Stimulated activated CD8-positive, alpha-beta memory T cell treated with anti-CD3 and anti-CD28 coated beads, Interleukin-12 subunit alpha, Interleukin-12 subunit beta, amount 100 ng/mL, for 4 hours (primary cell): ENCODE results near the gene FLCN.
A peak's percentile ranks its signal among the peaks of the same experiment; 100 is the strongest.
"Not testable (repeated sequence)": the region's sequence is repeated elsewhere in the genome, so short reads cannot be mapped to it uniquely, and the experiment has no call there.

Experiments used
- DNase-seq: peaks from one replicate; pipeline ENCODE4 v3.0.0-alpha.2; 2020; ENCODE audit warnings: low read depth

FLCN gene

DNA sequence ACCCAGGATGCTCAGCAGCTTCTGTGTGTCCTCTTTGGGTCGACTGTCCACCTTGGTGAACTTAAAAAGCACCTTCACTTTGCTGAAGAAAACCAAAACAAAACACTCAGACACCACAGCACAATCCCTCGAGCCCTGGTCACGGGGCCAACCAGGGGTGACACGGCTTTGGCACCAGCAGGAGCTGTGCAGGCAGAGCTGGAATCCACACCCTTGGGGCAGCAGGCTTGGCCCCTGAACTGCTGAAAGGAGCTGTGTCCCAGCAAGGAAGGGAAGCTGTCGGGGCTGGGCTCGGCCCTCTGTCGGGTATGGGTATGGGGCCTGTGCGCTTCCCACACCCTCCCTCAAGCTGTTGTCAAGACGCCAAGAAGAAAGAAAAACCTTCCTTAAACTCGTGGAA lies 23.2 kb downstream of the FLCN start:
- no peak for DNase-seq

DNA sequence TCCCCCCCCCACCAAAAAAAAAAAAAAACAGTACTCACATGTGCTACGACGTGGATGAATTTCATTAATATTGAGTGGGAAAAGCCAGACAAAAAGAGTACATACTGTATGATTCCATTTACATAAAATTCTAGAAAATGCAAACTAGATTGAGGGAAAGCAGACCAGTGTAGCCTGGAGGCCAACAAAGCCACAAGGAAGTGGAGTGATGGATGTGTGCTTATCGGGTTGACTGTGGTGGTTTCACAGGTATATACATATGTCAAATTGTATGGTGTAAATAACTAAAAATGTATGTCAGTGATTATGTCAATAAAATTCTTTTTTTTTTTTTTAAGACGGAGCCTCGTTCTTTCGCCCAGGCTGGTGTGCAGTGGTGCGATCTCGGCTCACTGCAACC lies 29.0 kb downstream of the FLCN start:
- DNase-seq: no peak

DNA sequence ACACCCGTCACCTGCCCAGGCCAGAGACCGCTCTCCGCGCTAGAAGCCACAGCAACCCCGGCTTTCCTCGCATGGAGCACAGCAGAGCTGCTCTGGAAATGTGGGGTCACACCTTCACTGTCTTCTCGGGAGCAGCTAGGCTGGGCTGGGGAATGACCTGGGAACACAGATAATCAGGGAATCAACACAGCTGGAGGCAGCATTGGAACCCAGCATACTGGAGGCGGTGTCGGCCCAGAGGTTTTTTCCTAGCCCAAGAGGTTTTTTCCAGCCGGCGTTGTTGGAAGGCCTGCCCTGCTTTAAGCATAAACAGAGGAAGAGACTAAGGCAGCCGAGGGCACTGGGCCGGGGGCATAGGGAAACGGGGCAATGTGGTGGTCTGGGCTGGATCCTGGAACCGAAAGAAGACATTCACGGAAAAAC lies 30.0 kb downstream of the FLCN start:
- DNase-seq: no peak

DNA sequence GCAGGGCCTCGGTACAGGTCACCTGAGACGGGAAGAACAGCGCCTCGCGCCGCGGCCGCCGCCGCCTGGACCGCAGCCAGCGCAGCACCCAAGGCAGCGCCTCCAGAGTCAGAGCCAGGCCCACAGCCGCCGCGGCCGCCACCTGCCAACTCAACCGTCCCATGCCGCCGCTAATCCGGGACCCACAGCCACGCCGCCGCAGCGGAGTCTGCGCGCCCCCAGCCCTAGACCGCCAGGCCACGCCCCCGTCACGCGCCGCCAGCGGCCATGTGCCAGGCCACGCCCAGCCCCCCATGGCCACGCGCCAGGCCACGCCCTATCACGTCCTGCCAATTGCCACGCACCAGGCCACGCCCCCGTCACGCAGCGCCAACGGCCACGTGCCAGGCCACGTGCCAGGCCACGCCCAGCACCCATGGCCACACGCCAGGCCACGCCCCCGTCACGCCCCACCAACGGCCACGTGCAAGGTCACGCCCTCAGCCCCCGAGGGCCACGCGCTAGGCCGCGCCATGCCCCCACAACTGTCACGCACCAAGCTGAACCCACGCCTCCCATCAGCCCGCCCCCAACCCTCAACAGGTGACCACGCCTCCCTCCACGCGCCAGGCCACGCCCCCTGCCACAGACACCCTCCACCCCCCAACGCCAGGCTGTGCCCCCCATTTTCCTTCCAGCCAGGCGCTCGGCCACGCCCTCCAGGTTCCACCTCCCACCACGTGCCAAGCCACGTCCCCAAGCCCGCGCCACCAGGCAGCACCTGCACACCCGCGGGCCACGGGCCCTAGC lies 30.6 kb downstream of the FLCN start, which contains the start of gene PLD6:
PLD6 (minus strand) TSS at position 210 of the 789 bp plus-strand sequence; CDS start at position 163, 47 bp downstream.
- peak; percentile 87 for DNase-seq

DNA sequence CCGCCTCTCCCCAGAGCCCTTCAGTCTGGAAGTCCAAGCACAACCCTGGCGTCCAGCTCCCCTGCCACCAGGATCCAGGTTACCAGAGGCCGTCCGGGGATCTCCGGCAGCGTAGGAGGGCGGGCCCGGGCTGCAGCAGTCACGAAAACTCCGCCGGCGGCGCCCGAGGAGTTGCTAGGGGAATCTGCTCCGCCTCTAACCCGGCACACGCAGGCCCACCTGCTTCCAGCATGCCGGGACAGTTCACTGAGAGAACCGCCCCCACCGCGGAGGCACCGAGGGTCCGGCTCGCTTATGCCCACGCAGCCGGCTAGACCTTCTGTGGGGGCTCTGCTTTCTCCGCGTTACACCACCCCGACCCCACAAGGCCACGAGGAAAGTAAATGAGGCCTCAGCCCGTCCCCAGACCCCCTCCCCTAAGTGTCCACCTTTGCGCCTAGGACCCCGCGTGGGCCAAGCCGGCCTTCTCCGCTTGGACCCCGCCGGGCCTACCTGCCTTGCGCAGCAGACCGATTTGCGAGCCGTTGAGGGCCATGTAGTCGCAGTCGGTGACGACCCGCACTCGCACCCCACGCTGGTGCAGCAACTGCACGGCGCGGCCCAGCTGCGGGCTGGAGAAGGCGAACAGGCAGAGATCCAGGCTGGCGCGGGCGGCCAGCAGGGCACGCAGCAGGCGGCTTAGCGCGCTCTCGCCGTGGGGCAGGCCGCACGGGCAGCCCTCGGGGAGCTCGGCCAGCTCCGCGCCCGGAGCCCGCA lies 31.4 kb downstream of the FLCN start:
- peak; percentile 44 for DNase-seq

DNA sequence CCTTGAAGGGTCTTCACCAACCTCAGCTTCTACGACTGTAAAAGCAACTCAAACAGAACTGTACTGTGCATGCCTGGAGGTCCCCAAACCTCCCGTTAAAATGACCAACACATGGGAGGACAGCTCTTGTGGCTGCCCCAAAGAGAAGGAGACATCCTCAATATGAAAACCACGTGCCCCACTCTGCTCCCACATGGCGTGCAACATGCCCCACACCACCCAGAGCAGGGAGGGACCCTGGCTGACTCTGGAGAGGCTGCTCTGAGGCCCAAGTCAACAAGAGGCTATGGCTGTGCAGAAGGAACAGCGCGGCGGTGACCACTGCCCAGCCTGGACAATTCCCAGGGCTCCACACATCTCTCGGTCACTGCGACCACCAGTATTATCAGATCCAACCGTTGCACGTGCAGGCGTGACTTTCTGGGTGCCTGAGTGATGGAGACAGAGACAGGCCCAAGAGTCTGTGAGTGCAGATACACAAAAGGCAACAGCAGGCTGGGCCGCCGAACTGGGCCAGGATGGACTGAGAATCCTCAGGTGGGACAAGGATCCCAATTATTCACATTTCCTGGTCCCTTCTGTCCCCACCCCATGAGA lies 32.2 kb downstream of the FLCN start:
- DNase-seq: no peak

DNA sequence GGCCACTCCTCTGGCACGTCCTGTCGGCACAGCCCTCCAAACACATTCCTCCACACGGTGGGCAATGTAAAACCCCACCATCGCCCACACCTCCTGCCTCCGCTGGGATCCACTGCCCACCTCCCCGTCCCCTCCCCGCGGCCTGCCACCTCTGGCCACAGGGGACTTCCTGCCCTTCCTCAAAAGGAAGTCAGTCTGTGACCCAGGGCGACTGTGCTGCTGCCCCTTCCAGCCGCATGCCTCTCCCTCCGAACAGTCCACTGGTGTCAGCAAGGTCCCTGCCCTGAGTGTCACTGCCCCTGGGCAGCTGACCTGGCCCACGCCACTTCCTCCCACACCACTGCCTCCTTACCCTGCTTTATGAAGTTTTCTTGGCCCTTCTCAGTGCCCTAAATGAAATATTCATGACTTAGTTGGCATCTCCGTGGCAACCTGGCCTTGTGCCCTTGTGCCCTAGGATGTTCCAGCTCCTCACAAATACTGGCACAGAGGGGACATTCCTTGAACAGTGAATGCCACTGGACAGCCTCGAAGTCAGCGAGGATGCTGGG lies 32.9 kb downstream of the FLCN start:
- no peak for DNase-seq

DNA sequence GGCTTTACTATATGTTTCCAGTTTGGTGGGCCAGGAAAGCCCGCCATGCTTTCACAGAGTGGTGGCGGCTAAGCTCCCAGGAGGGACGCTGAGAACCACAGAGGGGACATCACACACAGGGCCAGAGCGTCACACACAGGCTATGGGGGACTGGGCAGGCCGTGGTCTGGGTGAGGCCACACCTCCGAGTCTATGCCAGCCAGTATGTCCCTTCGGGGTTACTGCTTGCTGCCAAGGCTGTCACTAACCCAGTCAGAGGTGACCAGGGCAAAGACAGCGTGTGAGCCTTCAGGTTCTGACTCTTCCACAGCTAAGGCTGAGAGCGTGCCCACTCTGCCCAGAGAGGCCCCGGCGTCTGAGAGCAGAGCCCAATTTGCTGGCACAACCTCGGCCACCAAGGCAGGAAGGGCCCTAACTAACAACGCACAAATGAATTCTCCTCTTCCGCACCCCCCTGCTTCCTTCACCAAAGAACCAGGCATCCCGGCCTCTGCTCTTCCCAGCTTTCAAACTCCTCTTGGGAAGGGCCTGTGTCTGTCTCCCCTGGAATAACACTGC lies 33.7 kb downstream of the FLCN start:
- DNase-seq: no peak

DNA sequence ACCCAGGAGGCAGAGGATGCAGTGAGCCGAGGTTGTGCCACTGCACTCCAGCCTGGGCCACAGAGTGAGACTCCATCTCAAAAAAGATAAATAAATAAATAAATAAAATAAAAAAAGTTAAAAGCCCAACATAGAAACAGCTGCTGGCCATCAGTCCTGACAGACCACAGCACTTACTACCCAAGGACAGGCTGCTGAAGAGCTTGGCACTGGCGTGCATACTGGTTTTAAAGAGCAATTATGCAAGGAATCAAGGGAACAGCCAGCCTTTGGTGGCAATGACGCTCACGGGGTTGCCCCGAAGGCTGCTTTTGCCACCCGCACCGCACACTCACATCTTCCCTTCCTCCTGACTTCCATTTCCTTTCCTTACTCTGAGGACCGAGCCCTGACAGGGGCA lies 35.1 kb downstream of the FLCN start:
- DNase-seq: no peak

DNA sequence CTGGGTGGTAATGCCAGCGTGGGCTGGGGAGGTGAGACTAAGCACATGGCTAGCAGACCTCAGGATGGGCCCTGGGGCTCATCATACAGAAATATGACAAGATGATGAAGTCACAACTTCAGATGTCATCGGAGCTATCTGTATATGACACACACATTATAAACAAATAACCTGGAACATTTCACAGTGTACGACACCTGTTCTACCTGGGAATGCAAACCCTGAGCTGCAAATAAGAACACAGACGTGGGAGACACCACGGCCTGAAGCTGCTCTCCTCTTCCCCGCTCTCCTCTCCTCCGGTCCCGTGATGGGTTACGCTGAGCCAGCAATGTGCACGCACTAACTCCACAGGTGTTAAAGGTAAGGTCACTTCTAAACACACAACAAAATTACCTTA lies 35.7 kb downstream of the FLCN start:
- DNase-seq: no peak

DNA sequence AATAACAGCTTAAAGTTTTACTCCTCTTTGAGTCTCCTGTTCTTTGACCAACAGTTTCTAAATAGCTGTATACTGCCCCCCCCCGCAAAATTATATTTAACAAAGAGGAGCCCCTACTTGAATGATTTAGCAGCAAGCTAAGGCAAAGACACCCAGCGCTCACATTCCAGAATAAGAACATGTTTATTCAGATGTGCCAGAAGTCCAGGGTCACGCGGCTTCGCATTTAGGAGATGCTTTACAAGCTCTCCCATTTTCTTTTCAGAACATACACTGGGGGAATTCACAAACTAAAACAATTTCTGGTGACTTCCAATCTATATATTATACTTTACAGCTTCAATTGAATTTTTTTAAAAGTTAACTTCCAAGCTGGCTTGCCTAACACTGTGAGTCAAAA lies 36.1 kb downstream of the FLCN start:
- no peak for DNase-seq

DNA sequence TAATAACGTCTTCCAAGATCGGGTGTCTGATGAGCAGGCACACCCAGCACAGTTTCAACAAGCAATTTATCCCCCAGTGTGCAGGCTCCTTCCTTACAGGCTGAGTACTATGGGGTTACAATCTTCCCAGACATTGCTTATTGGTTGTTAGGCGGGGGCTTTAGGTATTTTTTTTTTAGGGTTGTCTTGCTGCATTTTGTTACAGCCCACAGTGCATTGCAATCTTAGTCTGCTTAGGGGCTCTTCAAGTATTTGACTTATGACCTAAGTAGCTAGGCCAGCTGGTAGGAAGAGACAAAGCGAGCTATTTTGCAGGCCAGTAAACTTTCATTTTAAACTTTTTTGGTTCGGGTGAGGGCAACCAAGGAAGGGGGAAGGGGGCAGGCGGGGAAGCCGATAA lies 36.7 kb downstream of the FLCN start:
- no peak for DNase-seq

DNA sequence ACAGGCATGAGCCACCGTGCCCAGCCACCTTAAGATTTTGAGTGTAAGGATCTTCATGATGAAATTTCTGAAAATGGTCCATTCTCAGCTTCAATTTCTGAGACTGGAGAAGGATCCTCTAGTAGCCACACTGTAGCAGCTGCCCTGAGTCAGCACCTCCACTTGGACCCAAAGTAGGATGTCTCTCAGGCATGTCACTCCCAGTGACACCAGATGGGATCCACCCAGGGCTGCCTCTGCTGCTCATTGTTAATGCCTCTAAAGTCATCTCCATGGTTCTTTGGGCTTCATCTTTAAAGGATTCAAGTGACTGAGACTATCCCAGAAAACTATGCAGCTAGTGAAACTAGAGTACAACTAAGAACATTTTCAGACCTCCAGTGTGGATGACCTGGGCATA lies 38.7 kb downstream of the FLCN start:
- DNase-seq: no peak

DNA sequence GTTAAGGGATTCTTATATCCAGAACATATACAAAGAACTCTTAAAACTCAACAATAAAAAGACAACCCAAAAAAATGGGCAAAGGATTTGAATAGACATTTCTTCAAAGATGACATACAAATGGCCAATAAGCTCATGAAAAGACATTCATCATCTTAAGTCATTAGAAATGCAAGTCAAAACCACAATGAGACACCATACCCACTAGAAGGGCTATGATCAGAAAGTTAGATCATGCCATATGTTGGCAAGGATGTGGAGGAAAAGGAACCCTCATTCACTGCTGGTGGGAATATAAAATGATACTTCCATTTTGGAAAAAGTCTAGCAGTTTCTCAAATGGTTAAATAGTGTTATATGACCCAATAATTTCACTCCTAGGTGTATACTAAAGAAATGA lies 40.2 kb downstream of the FLCN start:
- DNase-seq: no peak

DNA sequence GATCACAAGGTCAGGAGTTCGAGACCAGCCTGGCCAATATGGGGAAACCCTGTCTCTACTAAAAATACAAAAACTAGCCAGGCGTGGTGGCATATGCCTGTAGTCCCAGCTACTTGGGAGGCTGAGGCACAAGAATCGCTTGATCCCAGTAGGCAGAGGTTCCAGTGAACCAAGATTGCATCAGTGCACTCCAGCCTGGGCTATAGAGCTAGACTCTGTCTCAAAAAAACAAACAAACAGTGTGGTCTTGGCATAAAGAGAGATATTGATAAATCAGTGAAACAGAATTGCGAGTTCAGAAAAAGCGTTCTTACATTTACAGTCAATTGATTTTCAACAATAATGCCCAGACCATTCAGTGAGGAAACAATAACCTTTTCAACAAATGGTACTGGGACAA lies 41.5 kb downstream of the FLCN start:
- DNase-seq: not testable (repeated sequence)

DNA sequence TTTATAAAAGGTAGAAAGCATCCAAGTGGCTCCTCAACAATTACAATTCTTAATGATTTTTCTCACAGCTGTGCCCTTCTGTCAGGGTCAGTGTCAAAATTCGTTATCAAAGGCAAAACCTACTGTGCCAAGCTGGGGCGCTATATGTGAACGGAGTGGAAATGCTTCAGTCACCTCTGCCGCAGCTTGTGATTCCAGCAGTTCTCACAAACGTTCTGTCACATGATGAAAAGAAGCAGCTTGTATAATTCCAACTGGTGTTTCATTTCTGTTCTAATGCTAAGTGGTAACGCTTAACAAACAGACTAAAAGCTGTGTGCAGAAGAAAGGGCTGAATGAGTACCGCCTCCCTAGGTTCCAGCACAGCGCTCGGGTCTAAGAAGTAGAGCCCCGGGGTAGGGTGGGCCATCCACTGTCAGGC lies 45.0 kb downstream of the FLCN start:
- no peak for DNase-seq

DNA sequence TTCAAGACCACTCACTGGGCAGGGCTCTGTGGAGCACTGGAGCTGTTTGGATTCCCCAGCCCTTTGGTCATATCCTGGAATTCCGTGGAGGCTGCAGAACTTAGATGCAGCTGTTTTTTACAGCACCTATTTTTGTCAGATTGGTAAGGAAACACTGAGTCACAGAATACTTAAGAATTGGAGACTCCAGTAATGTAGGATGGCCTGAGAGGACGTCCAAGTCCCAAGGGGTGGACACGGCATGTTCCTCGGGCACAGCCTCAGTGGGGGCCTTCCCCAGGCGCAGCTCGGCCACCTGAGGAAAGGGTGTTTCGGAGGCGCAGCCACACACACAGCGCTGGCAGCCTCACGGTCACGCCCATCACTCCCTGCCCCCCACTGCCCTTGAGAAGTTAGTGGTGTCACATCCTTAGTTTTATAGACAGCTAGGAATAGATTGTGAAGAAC lies 45.6 kb downstream of the FLCN start:
- DNase-seq: no peak

DNA sequence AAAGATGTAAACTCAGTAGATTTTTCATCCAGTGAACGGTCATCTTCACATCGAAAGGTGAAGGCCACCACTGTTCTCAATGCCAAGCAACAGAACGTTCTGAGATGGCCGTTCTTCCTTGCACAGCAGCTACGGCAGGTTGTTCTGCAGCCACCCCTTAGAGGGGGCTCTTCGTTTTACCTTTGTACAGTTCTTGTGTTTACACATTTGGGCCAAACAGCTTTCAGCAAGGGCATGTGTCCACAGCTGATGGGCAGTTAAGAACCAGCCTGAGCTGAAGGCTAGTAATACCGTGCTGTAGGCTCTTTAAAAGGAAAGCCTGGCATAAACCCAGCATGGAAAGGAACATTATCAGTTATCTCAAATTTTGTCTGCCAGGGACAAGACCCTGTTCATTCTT lies 46.8 kb downstream of the FLCN start:
- DNase-seq: no peak

DNA sequence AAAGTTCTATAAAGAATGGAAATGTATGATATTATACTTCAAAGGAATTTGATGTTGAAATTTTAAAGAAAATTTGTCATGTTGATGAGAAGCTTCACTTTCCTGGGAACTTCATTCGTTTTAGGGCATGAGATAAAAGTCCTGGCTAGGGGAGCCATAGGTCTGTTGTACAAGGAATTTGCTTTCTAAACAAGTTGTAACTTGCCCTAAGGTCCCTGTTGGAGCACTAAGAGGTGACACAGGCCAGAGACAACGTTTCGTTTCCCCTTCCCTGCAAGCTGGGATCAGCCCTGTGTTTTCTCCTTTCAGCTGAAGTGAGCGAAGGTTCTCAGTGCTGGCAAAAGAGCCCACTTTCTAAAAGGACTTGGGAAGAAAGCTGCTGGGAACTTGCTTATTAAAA lies 47.4 kb downstream of the FLCN start:
- DNase-seq: no peak

DNA sequence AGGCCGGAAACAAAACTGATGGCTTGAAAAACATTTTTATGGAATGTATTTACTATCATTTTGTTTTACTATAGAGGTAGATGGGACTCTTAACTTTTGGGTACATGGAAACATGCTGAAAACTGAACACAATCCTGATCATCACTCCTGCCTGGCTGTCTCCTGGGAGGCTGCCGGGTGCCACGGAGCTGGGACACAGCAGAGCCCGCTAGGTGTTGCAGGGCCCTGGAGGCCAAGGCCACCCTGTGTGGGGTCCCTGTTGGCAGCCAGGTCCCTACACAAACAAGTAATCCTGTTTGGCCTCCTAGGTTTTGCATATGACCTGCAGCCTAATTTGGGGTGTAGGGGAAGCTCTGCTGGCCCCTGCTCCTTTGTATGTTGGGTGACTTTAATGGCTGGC lies 48.4 kb downstream of the FLCN start:
- DNase-seq: no peak

DNA sequence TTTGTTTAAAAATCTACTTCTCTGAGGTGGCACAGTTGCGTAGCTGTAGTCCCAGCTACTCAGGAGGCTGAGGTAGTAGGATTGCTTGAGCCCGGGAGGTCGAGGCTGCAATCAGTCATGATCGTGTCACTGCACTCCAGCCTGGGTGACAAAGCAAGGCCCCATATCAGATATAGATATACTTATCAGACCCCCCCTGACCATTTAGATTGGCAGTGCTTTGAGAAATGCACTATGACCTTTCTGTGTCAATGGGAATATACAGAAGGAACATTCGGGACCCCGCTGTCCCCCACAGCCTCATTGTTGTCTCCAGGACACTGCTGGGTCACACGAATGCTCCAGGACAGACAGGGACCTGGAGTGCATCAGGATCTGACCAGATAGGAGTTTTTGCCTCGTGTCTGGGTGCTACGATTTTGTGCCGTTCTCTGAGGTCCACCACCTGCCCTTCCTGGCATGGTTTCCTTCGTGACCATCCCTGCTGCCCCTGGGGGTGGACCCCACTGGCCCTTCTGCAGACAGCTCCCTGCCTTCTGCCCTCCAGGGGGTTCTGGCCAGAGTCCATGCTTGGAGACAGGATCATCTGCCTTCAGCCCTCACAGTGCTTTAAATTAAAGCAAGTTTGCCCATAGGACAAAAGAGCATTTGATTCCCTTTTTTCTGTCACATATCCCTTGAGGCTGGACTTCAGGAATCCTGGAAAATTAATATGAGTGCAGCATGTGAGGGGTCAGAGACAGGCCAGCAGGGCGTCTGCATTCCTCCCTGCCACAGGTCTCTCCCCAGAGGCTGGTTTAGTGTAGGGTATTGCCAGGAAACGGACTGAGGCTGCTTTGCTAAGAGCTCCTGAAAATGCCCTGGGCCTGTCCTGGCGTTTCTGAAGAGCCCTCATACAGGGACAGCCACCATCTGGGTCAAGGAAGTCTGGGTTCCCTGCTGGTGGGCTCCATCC lies 50.1 kb downstream of the FLCN start:
- DNase-seq: no peak
